ENCODE data around the gene ADAM19.

Gene ADAM19

GRCh38 chr5:157562111-157562581 lies 13.4 kb downstream of the ADAM19 start:
- DNase-seq: no peak

GRCh38 chr5:157561110-157561509 lies 14.5 kb downstream of the ADAM19 start:
- DNase-seq: no peak

- no peak for DNase-seq
These were observed 16.3 kb downstream of the ADAM19 start for GRCh38 chr5:157559301-157559700.

GRCh38 chr5:157558681-157559080 lies 16.9 kb downstream of the ADAM19 start:
- DNase-seq: no peak

- DNase-seq: no peak
These were observed 17.5 kb downstream of the ADAM19 start for GRCh38 chr5:157558041-157558595.

- no peak for DNase-seq
These were observed 18.8 kb downstream of the ADAM19 start for GRCh38 chr5:157556615-157557418.

- no peak for DNase-seq
These were observed 20.4 kb downstream of the ADAM19 start for GRCh38 chr5:157555037-157555640.

GRCh38 chr5:157554179-157555036 lies 21.2 kb downstream of the ADAM19 start:
- DNase-seq: no peak

GRCh38 chr5:157552650-157553049 lies 22.9 kb downstream of the ADAM19 start:
- DNase-seq: no peak

GRCh38 chr5:157550663-157551062 lies 24.9 kb downstream of the ADAM19 start:
- no peak for DNase-seq

GRCh38 chr5:157549954-157550549 lies 25.5 kb downstream of the ADAM19 start:
- no peak for DNase-seq

GRCh38 chr5:157549283-157549629 lies 26.3 kb downstream of the ADAM19 start:
- DNase-seq: no peak

- no peak for DNase-seq
These were observed 26.9 kb downstream of the ADAM19 start for GRCh38 chr5:157548513-157549282.

- no peak for DNase-seq
These were observed 27.5 kb downstream of the ADAM19 start for GRCh38 chr5:157547941-157548512.

GRCh38 chr5:157546456-157547100 lies 29.0 kb downstream of the ADAM19 start:
- no peak for DNase-seq

- no peak for DNase-seq
These were observed 29.8 kb downstream of the ADAM19 start for GRCh38 chr5:157545610-157546310.

GRCh38 chr5:157544623-157544989 lies 31.0 kb downstream of the ADAM19 start:
- DNase-seq: no peak

- DNase-seq: peak; percentile 14
These were observed 31.6 kb downstream of the ADAM19 start for GRCh38 chr5:157543825-157544622.

- DNase-seq: no peak
These were observed 33.1 kb downstream of the ADAM19 start for GRCh38 chr5:157542282-157543000.
